ENCODE data around the gene SLC12A7. TPM values are rescaled to one million over a fixed set of nuclear protein-coding genes. Genes with fewer than 3 reads are reported as not detected.
A peak's percentile ranks its signal among the peaks of the same experiment; 100 is the strongest.

Gene SLC12A7
- total and polyA plus RNA-seq, 10 donors, result 8.6 to 120 (median 52.3) TPM

- H3K27ac ChIP-seq, result no peak overlapping the region
- WGBS, 5 donors, result 78 to 88% (median 83%) methylated on average over 36 to 37 of the region's 37 CpGs
- peak; percentile 69 for DNase-seq
- intact Hi-C loops (cut with DNase I; ENCODE audit: low total_unique reads), result no loop called here
- no peak for TF ChIP-seq POLR2AphosphoS5 (IDR thresholded peaks at IDR 0.05)
- TF ChIP-seq POLR2A (IDR thresholded peaks at IDR 0.05), result no peak
- TF ChIP-seq CTCF (IDR thresholded peaks at IDR 0.05 in 8 of 11, conservative IDR thresholded peaks at IDR 0.05 in 3 of 11), result no peak
- no peak overlapping the region for H3K4me3 ChIP-seq
- H3K36me3 ChIP-seq, result no peaks in the 10 kb centered on the region
- peaks cover 0 to 6% (median 0%) of the 10 kb centered on the region in 7 donors for H3K27me3 ChIP-seq (replicated peaks in 1 of 7)
- peaks cover 0 to 4% (median 0%) of the 10 kb centered on the region in 6 donors for H3K4me1 ChIP-seq
- H3K9me3 ChIP-seq, result no peaks in the 10 kb centered on the region
Measured at GRCh38 chr5:1019001-1019905, 92.6 kb downstream of the SLC12A7 start.

DNA sequence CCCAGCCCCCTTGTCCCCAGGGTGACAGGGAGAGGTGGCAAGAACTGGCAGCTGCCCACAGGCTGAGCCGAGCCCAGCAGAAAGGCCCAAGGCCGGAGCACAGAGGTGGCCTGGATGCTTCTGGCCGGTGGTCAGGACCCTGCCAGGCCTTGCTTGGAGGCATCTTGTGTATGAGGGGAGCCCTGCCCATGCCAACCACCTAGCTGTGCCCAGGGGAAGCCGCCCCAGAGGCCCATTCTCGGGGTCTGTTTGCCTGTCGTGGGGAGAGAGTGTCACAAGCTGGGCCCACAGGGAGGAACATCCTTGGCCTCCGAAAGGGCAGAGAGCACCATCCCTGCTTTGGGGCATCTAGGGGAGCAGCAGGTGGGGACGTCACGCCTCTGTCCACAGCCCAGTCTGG lies 93.3 kb downstream of the SLC12A7 start:
- DNase-seq, result peak; percentile 66
- intact Hi-C loops (cut with DNase I; ENCODE audit: low total_unique reads), result no loop called here
- no peak for TF ChIP-seq CTCF (IDR thresholded peaks at IDR 0.05 in 8 of 11, conservative IDR thresholded peaks at IDR 0.05 in 3 of 11)
- no peak for TF ChIP-seq POLR2A (IDR thresholded peaks at IDR 0.05)
- no peak for TF ChIP-seq POLR2AphosphoS5 (IDR thresholded peaks at IDR 0.05)
- Histone ChIP-seq H3K27me3 (replicated peaks in 1 of 7) (peaks cover 0 to 6% (median 0%) of the 10 kb centered on the region in 7 donors), H3K4me1 (peaks cover 0 to 4% (median 0%) of the 10 kb centered on the region in 6 donors), H3K36me3 (no peaks in the 10 kb centered on the region), H3K9me3 (no peaks in the 10 kb centered on the region), H3K27ac (no peak overlapping the region), H3K4me3 (no peak overlapping the region)
- WGBS, 5 donors, result 75 to 89% (median 77%) methylated on average over 6 to 9 of the region's 9 CpGs

- H3K4me3 ChIP-seq, result no peak overlapping the region
- peaks cover 0 to 4% (median 0%) of the 10 kb centered on the region in 6 donors for H3K4me1 ChIP-seq
- 82 to 92% (median 87%) methylated on average over 16 to 19 of the region's 19 CpGs for WGBS, 5 donors
- no peaks in the 10 kb centered on the region for H3K36me3 ChIP-seq
- TF ChIP-seq POLR2A (IDR thresholded peaks at IDR 0.05) (no peak), POLR2AphosphoS5 (IDR thresholded peaks at IDR 0.05) (no peak), CTCF (IDR thresholded peaks at IDR 0.05 in 8 of 11, conservative IDR thresholded peaks at IDR 0.05 in 3 of 11) (no peak)
- no peak overlapping the region for H3K27ac ChIP-seq
- intact Hi-C loops (cut with DNase I; ENCODE audit: low total_unique reads), result no loop called here
- no peaks in the 10 kb centered on the region for H3K9me3 ChIP-seq
- no peak for DNase-seq
- H3K27me3 ChIP-seq (replicated peaks in 1 of 7), result peaks cover 0 to 12% (median 0%) of the 10 kb centered on the region in 7 donors
Measured at GRCh38 chr5:1017691-1018455, 94.0 kb downstream of the SLC12A7 start.

- WGBS, 5 donors, result 77 to 84% (median 82%) methylated on average over 11 to 12 of the region's 12 CpGs
- Histone ChIP-seq H3K27ac (no peak overlapping the region), H3K27me3 (replicated peaks in 1 of 7) (peaks cover 0 to 20% (median 0%) of the 10 kb centered on the region in 7 donors), H3K4me1 (peaks cover 0 to 4% (median 0%) of the 10 kb centered on the region in 6 donors), H3K9me3 (no peaks in the 10 kb centered on the region), H3K36me3 (no peaks in the 10 kb centered on the region), H3K4me3 (no peak overlapping the region)
- intact Hi-C loops (cut with DNase I; ENCODE audit: low total_unique reads), result no loop called here
- no peak for DNase-seq
- no peak for TF ChIP-seq POLR2A (IDR thresholded peaks at IDR 0.05)
- TF ChIP-seq CTCF (IDR thresholded peaks at IDR 0.05 in 8 of 11, conservative IDR thresholded peaks at IDR 0.05 in 3 of 11), result no peak
- TF ChIP-seq POLR2AphosphoS5 (IDR thresholded peaks at IDR 0.05), result no peak
Measured at GRCh38 chr5:1017056-1017455, 94.8 kb downstream of the SLC12A7 start.

All from spleen (tissue), 11 donors.